ENCODE results near the gene HEXB.

HEXB gene

GRCh38 chr5:74653991-74654390 is 31.0 kb upstream of the HEXB start:
- Histone ChIP-seq H3K27me3 (replicated peaks; ENCODE audit: insufficient read depth, low read length) (no peaks in the 10 kb centered on the region), H3K4me2 (ENCODE audit: low read depth, low read length) (no peak overlapping the region), H2AFZ (ENCODE audit: low read length) (no peak overlapping the region), H3K9ac (ENCODE audit: low read length) (no peak overlapping the region), H3K9me3 (replicated peaks; ENCODE audit: insufficient read depth, low read length) (no peaks in the 10 kb centered on the region), H3K4me1 (ENCODE audit: low read length) (no peaks in the 10 kb centered on the region), H3K4me3 (ENCODE audit: low read length) (no peak overlapping the region), H3K9me2 (replicated peaks; ENCODE audit: insufficient read depth, low read length) (no peaks in the 10 kb centered on the region), H3K36me3 (replicated peaks; ENCODE audit: insufficient read depth, low read length) (no peaks in the 10 kb centered on the region), H3F3A (ENCODE audit: insufficient read depth, low read length) (no peaks in the 10 kb centered on the region), H4K20me1 (ENCODE audit: insufficient read depth, low read length) (no peaks in the 10 kb centered on the region), H3K79me2 (ENCODE audit: low read length) (no peaks in the 10 kb centered on the region), H3K27ac (ENCODE audit: low read length) (no peak overlapping the region)
- DNase-seq, result no peak
- TF ChIP-seq EZH2 (optimal IDR thresholded peaks at IDR 0.05; ENCODE audit: low read depth, low read length) (no peak), EZH2phosphoT487 (IDR thresholded peaks at IDR 0.05; ENCODE audit: low read length) (no peak), CTCF (IDR thresholded peaks at IDR 0.05; ENCODE audit: low read length) (no peak)

- Histone ChIP-seq H3K9me3 (replicated peaks; ENCODE audit: insufficient read depth, low read length) (no peaks in the 10 kb centered on the region), H3K4me1 (ENCODE audit: low read length) (no peaks in the 10 kb centered on the region), H3K9me2 (replicated peaks; ENCODE audit: insufficient read depth, low read length) (no peaks in the 10 kb centered on the region), H3K9ac (ENCODE audit: low read length) (no peak overlapping the region), H3F3A (ENCODE audit: insufficient read depth, low read length) (no peaks in the 10 kb centered on the region), H3K4me2 (ENCODE audit: low read depth, low read length) (no peak overlapping the region), H3K36me3 (replicated peaks; ENCODE audit: insufficient read depth, low read length) (no peaks in the 10 kb centered on the region), H4K20me1 (ENCODE audit: insufficient read depth, low read length) (no peaks in the 10 kb centered on the region), H3K27me3 (replicated peaks; ENCODE audit: insufficient read depth, low read length) (no peaks in the 10 kb centered on the region), H3K4me3 (ENCODE audit: low read length) (no peak overlapping the region), H3K27ac (ENCODE audit: low read length) (no peak overlapping the region), H2AFZ (ENCODE audit: low read length) (no peak overlapping the region), H3K79me2 (ENCODE audit: low read length) (no peaks in the 10 kb centered on the region)
- DNase-seq, result no peak
- TF ChIP-seq EZH2 (optimal IDR thresholded peaks at IDR 0.05; ENCODE audit: low read depth, low read length), result no peak
- TF ChIP-seq CTCF (IDR thresholded peaks at IDR 0.05; ENCODE audit: low read length), result no peak
- no peak for TF ChIP-seq EZH2phosphoT487 (IDR thresholded peaks at IDR 0.05; ENCODE audit: low read length)
These were observed 29.8 kb upstream of the HEXB start for GRCh38 chr5:74655206-74655605.

- Histone ChIP-seq H3K4me3 (ENCODE audit: low read length) (no peak overlapping the region), H3K9me2 (replicated peaks; ENCODE audit: insufficient read depth, low read length) (no peaks in the 10 kb centered on the region), H3K36me3 (replicated peaks; ENCODE audit: insufficient read depth, low read length) (no peaks in the 10 kb centered on the region)
These were observed 29.3 kb upstream of the HEXB start for GRCh38 chr5:74655716-74656115.

More at GRCh38 chr5:74655716-74656115, 29.3 kb upstream of the HEXB start:
- Histone ChIP-seq H2AFZ (ENCODE audit: low read length) (no peak overlapping the region), H3K4me2 (ENCODE audit: low read depth, low read length) (no peak overlapping the region), H3K9ac (ENCODE audit: low read length) (no peak overlapping the region), H3K27ac (ENCODE audit: low read length) (no peak overlapping the region), H3K27me3 (replicated peaks; ENCODE audit: insufficient read depth, low read length) (no peaks in the 10 kb centered on the region), H4K20me1 (ENCODE audit: insufficient read depth, low read length) (no peaks in the 10 kb centered on the region), H3K79me2 (ENCODE audit: low read length) (no peaks in the 10 kb centered on the region), H3K9me3 (replicated peaks; ENCODE audit: insufficient read depth, low read length) (no peaks in the 10 kb centered on the region), H3K4me1 (ENCODE audit: low read length) (no peaks in the 10 kb centered on the region), H3F3A (ENCODE audit: insufficient read depth, low read length) (no peaks in the 10 kb centered on the region)
- DNase-seq, result no peak
- no peak for TF ChIP-seq EZH2phosphoT487 (IDR thresholded peaks at IDR 0.05; ENCODE audit: low read length)
- TF ChIP-seq EZH2 (optimal IDR thresholded peaks at IDR 0.05; ENCODE audit: low read depth, low read length), result no peak
- TF ChIP-seq CTCF (IDR thresholded peaks at IDR 0.05; ENCODE audit: low read length), result no peak
